Measurements from ENCODE around the gene ANOS1. TPM values are rescaled to one million over a fixed set of nuclear protein-coding genes. Genes with fewer than 3 reads are reported as not detected.
"Not testable (repeated sequence)": the region's sequence is repeated elsewhere in the genome, so short reads cannot be mapped to it uniquely, and the experiment has no call there.

The ANOS1 gene
- total RNA-seq, 5 donors from 2014 or later (not counting 1 experiment from before 2014, with no cell fraction given), result 0.10 to 0.13 (median 0.12) TPM; not detected in 2

DNA sequence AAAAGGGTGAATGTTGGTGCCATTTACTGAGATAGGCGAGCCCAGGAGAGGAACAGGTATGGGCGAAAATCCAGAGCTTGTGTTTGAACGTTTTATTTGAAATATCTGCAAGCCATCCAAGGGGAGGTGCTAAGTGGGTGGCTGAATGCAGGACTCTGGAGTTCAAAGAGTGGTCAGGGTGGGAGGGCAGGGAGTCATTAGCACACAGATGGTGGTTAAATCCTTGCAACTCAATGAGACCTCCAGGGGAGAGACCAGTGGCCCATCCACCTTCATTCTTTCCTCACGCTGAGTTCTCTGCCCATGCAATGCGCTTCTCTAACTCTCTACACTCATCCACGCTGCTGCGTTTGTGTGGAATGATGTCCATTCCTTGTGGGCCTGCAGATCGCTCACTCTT, 166.2 kb downstream of the ANOS1 start:
- ChIA-PET POLR2A (no interaction called here), CTCF (no interaction called here)
- ATAC-seq (replicated peaks in 1 of 4), result no peak
- H3K27me3 ChIP-seq (replicated peaks in 1 of 2; ENCODE audit: control insufficient read depth in 2 of 2, extremely low read depth in 1 of 2, insufficient read depth in 2 of 2, low read length in 1 of 2), result no peaks in the 10 kb centered on the region
- Mint-ChIP-seq H3K9me3 (peaks cover 0 to 13% (median 9%) of the 10 kb centered on the region in 3 donors), H3K4me1 (no peaks in the 10 kb centered on the region), H3K4me3 (no peak overlapping the region), H3K27me3 (no peaks in the 10 kb centered on the region), H3K36me3 (no peaks in the 10 kb centered on the region), H3K27ac (no peak overlapping the region)
- H3K9me3 ChIP-seq, result no peaks in the 10 kb centered on the region
- no peaks in the 10 kb centered on the region for H3K36me3 ChIP-seq (ENCODE audit: control insufficient read depth in 2 of 2, extremely low read depth in 1 of 2, insufficient read depth in 1 of 2, low read length in 1 of 2)
- no peak overlapping the region for H3K27ac ChIP-seq (ENCODE audit: low read length)
- H3K4me3 ChIP-seq (ENCODE audit: control insufficient read depth in 1 of 2, extremely low read depth in 1 of 2, low read length in 1 of 2), result no peak overlapping the region
- WGBS (ENCODE audit: insufficient coverage), result 40% methylated on average over 1 of the region's 8 CpGs
- H3K4me1 ChIP-seq (ENCODE audit: control insufficient read depth in 1 of 2, extremely low read depth in 1 of 2, insufficient read depth in 2 of 2, low read length in 2 of 2), result no peaks in the 10 kb centered on the region
- no peak for DNase-seq

DNA sequence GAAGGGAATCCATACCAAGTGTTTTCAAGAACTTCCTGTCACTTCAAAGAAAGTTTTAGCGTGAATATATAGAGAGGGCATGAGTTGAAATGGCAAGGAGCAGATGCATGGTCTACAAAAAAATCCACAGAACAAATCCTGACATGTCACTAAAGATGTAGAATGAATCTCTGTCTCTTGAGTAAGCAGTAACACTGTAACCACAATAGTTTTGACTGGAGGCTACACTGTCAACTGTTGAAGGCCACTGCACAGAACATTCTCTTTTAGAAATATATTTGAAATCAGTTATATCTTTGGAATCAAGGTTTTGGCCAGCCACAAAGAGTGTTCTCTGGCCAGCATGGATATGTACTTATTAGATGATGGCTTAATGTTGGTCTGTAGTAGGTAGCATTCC, 183.5 kb downstream of the ANOS1 start:
- CTCF ChIA-PET, result no interaction called here

DNA sequence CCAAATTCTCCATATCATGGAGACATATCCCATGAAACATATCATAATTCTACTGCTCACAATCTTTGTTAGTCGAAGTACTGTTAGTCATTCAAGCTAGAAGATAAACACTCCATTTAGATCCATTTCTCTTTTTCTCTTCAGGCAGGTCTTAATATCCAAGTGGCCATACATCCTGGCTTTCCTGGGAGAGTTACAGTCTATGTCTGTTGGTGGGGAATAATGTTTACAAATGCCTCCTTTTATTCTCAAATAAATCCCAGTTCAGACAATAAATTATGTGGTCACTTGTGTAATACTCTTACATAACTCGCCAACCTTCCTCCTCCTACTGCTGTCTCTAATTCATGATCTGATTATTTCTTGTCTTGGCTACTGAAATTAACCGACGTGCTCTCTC, 185.2 kb downstream of the ANOS1 start:
- H3K36me3 ChIP-seq (ENCODE audit: control insufficient read depth in 2 of 2, extremely low read depth in 1 of 2, insufficient read depth in 1 of 2, low read length in 1 of 2), result no peaks in the 10 kb centered on the region
- Mint-ChIP-seq H3K27ac (no peak overlapping the region), H3K36me3 (no peaks in the 10 kb centered on the region), H3K9me3 (peaks cover under 1 to 6% (median 6%) of the 10 kb centered on the region in 3 donors), H3K4me3 (no peak overlapping the region), H3K27me3 (no peaks in the 10 kb centered on the region), H3K4me1 (no peaks in the 10 kb centered on the region)
- H3K9me3 ChIP-seq, result no peaks in the 10 kb centered on the region
- ATAC-seq (replicated peaks in 1 of 4) (no peak), DNase-seq (no peak)
- H3K4me1 ChIP-seq (ENCODE audit: control insufficient read depth in 1 of 2, extremely low read depth in 1 of 2, insufficient read depth in 2 of 2, low read length in 2 of 2), result no peaks in the 10 kb centered on the region
- no CpG with 5 or more reads among the region's 4 CpGs for WGBS (ENCODE audit: insufficient coverage)
- ChIA-PET POLR2A (no interaction called here), CTCF (no interaction called here)
- no peak overlapping the region for H3K27ac ChIP-seq (ENCODE audit: low read length)
- no peak overlapping the region for H3K4me3 ChIP-seq (ENCODE audit: control insufficient read depth in 1 of 2, extremely low read depth in 1 of 2, low read length in 1 of 2)
- no peaks in the 10 kb centered on the region for H3K27me3 ChIP-seq (replicated peaks in 1 of 2; ENCODE audit: control insufficient read depth in 2 of 2, extremely low read depth in 1 of 2, insufficient read depth in 2 of 2, low read length in 1 of 2)

More for the DNA sequence above, 183.5 kb downstream of the ANOS1 start:
- no peaks in the 10 kb centered on the region for H3K27me3 Mint-ChIP-seq
- H3K9me3 Mint-ChIP-seq, result peaks cover 6 to 7% (median 6%) of the 10 kb centered on the region in 3 donors
- no peak overlapping the region for H3K4me3 Mint-ChIP-seq
- H3K27ac Mint-ChIP-seq, result no peak overlapping the region
- no peaks in the 10 kb centered on the region for H3K36me3 ChIP-seq (ENCODE audit: control insufficient read depth in 2 of 2, extremely low read depth in 1 of 2, insufficient read depth in 1 of 2, low read length in 1 of 2)
- no peaks in the 10 kb centered on the region for H3K4me1 Mint-ChIP-seq
- ATAC-seq (replicated peaks in 1 of 4), result no peak
- H3K9me3 ChIP-seq, result no peaks in the 10 kb centered on the region
- no peak overlapping the region for H3K4me3 ChIP-seq (ENCODE audit: control insufficient read depth in 1 of 2, extremely low read depth in 1 of 2, low read length in 1 of 2)
- H3K4me1 ChIP-seq (ENCODE audit: control insufficient read depth in 1 of 2, extremely low read depth in 1 of 2, insufficient read depth in 2 of 2, low read length in 2 of 2), result no peaks in the 10 kb centered on the region
- H3K27me3 ChIP-seq (replicated peaks in 1 of 2; ENCODE audit: control insufficient read depth in 2 of 2, extremely low read depth in 1 of 2, insufficient read depth in 2 of 2, low read length in 1 of 2), result no peaks in the 10 kb centered on the region
- no peak for DNase-seq
- POLR2A ChIA-PET, result no interaction called here
- no CpG with 5 or more reads among the region's 1 CpG for WGBS (ENCODE audit: insufficient coverage)
- H3K36me3 Mint-ChIP-seq, result no peaks in the 10 kb centered on the region
- no peak overlapping the region for H3K27ac ChIP-seq (ENCODE audit: low read length)

DNA sequence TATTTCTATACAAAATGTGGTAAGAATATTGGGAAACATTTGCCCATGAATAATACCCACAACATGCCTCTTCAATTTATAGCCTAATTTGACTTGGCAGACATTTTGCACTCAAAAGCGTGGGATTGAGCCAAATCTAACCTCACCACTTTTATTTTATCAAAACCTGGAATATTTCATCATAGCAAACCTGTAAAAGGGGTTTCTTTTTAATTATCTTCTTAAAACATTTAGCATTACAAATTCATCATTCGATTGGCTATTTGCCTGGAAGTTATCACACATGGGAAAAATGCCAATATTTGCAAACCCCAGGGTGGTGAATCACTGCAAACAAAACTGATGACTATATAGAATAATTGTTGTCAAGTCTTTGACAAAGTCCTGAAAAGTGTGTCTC, 211.1 kb downstream of the ANOS1 start:
- H3K27ac Mint-ChIP-seq, result no peak overlapping the region
- CTCF ChIA-PET, result no interaction called here

DNA sequence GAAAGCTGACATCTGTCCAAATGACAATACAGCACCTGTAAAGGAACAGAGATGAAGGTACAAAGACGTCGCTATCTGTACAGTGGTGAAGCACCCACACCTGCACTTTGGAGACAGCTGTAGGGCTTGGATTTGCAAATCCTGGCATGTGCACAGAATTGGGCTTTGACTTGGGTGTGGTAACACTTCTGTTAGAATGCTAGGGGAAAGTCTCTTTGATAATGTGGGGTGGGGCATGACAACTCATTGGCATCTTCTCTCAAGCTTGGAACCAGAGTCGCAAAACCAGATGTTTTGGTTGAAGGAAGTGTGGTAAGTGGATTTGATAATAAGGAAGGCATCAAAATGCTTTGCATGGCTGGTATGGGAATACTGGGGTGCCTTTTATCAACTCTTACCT, 211.8 kb downstream of the ANOS1 start:
- H3K9me3 Mint-ChIP-seq, result peaks cover under 1 to 16% (median 6%) of the 10 kb centered on the region in 3 donors

More for the DNA sequence above, 211.1 kb downstream of the ANOS1 start:
- H3K36me3 ChIP-seq (ENCODE audit: control insufficient read depth in 2 of 2, extremely low read depth in 1 of 2, insufficient read depth in 1 of 2, low read length in 1 of 2), result no peaks in the 10 kb centered on the region
- DNase-seq, result no peak
- H3K4me3 ChIP-seq (ENCODE audit: control insufficient read depth in 1 of 2, extremely low read depth in 1 of 2, low read length in 1 of 2), result no peak overlapping the region
- no peaks in the 10 kb centered on the region for H3K9me3 ChIP-seq
- H3K27ac ChIP-seq (ENCODE audit: low read length), result no peak overlapping the region
- H3K36me3 Mint-ChIP-seq, result no peaks in the 10 kb centered on the region
- WGBS (ENCODE audit: insufficient coverage), result no CpG with 5 or more reads among the region's 2 CpGs
- no peaks in the 10 kb centered on the region for H3K4me1 ChIP-seq (ENCODE audit: control insufficient read depth in 1 of 2, extremely low read depth in 1 of 2, insufficient read depth in 2 of 2, low read length in 2 of 2)
- no peaks in the 10 kb centered on the region for H3K27me3 Mint-ChIP-seq
- H3K9me3 Mint-ChIP-seq, result peaks cover 0 to 16% (median 6%) of the 10 kb centered on the region in 3 donors
- POLR2A ChIA-PET, result no interaction called here
- no peak for ATAC-seq (replicated peaks in 1 of 4)
- no peaks in the 10 kb centered on the region for H3K27me3 ChIP-seq (replicated peaks in 1 of 2; ENCODE audit: control insufficient read depth in 2 of 2, extremely low read depth in 1 of 2, insufficient read depth in 2 of 2, low read length in 1 of 2)
- H3K4me1 Mint-ChIP-seq, result no peaks in the 10 kb centered on the region
- no peak overlapping the region for H3K4me3 Mint-ChIP-seq

DNA sequence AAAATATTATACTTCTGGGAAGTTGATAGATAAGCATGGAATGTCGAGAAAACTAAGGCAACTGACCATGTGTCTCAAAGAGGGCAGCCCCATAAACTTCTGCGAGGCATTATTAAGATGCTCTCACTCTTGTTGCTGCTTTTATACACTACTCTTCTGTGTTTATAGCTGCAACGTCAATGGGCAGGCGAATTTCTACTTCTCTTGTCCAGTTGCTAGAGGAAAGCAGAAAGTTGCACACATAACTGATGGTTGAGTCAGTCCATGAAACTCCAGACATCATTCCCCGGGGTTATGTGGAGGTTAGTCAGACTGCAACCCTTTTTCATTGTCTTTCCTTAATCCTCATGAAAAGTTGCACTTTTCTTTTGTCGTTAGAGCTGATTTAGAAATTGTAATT, 227.5 kb downstream of the ANOS1 start:
- ChIA-PET CTCF (no interaction called here), POLR2A (no interaction called here)
- no peaks in the 10 kb centered on the region for H3K27me3 Mint-ChIP-seq
- H3K4me1 ChIP-seq (ENCODE audit: control insufficient read depth in 1 of 2, extremely low read depth in 1 of 2, insufficient read depth in 2 of 2, low read length in 2 of 2), result no peaks in the 10 kb centered on the region
- 80% methylated on average over 2 of the region's 6 CpGs for WGBS (ENCODE audit: insufficient coverage)
- no peak overlapping the region for H3K27ac ChIP-seq (ENCODE audit: low read length)
- H3K27ac Mint-ChIP-seq, result no peak overlapping the region
- no peak overlapping the region for H3K4me3 ChIP-seq (ENCODE audit: control insufficient read depth in 1 of 2, extremely low read depth in 1 of 2, low read length in 1 of 2)
- no peaks in the 10 kb centered on the region for H3K4me1 Mint-ChIP-seq
- H3K36me3 ChIP-seq (ENCODE audit: control insufficient read depth in 2 of 2, extremely low read depth in 1 of 2, insufficient read depth in 1 of 2, low read length in 1 of 2), result no peaks in the 10 kb centered on the region
- ATAC-seq (replicated peaks in 1 of 4), result no peak
- no peak for DNase-seq
- H3K4me3 Mint-ChIP-seq, result no peak overlapping the region
- peaks cover 0 to 4% (median 0%) of the 10 kb centered on the region in 3 donors for H3K9me3 Mint-ChIP-seq
- no peaks in the 10 kb centered on the region for H3K27me3 ChIP-seq (replicated peaks in 1 of 2; ENCODE audit: control insufficient read depth in 2 of 2, extremely low read depth in 1 of 2, insufficient read depth in 2 of 2, low read length in 1 of 2)
- H3K36me3 Mint-ChIP-seq, result no peaks in the 10 kb centered on the region
- H3K9me3 ChIP-seq, result no peaks in the 10 kb centered on the region

More for the DNA sequence above, 211.8 kb downstream of the ANOS1 start:
- Histone ChIP-seq H3K9me3 (no peaks in the 10 kb centered on the region), H3K4me1 (ENCODE audit: control insufficient read depth in 1 of 2, extremely low read depth in 1 of 2, insufficient read depth in 2 of 2, low read length in 2 of 2) (no peaks in the 10 kb centered on the region), H3K36me3 (ENCODE audit: control insufficient read depth in 2 of 2, extremely low read depth in 1 of 2, insufficient read depth in 1 of 2, low read length in 1 of 2) (no peaks in the 10 kb centered on the region), H3K27ac (ENCODE audit: low read length) (no peak overlapping the region), H3K4me3 (ENCODE audit: control insufficient read depth in 1 of 2, extremely low read depth in 1 of 2, low read length in 1 of 2) (no peak overlapping the region), H3K27me3 (replicated peaks in 1 of 2; ENCODE audit: control insufficient read depth in 2 of 2, extremely low read depth in 1 of 2, insufficient read depth in 2 of 2, low read length in 1 of 2) (no peaks in the 10 kb centered on the region)
- CTCF ChIA-PET, result no interaction called here
- Mint-ChIP-seq H3K4me3 (no peak overlapping the region), H3K36me3 (no peaks in the 10 kb centered on the region), H3K4me1 (no peaks in the 10 kb centered on the region), H3K27ac (no peak overlapping the region), H3K27me3 (no peaks in the 10 kb centered on the region)
- ATAC-seq (replicated peaks in 1 of 4), result no peak
- POLR2A ChIA-PET, result no interaction called here
- no CpG with 5 or more reads among the region's 3 CpGs for WGBS (ENCODE audit: insufficient coverage)
- no peak for DNase-seq

DNA sequence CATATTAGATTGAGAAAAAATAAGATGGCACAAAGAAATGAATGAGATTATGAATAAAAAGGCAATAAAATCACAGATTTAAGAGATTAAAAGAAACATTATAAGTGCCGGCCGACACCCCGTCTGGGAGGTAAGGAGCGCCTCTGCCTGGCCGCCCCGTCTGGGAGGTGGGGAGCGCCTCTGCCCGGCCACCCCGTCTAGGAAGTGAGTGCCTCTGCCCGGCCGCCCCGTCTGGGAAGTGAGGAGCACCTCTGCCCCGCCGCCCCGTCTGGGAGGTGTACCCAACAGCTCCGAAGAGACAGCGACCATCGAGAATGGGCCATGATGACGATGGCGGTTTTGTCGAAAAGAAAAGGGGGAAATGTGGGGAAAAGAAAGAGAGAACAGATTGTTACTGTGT, 229.8 kb downstream of the ANOS1 start:
- H3K27ac ChIP-seq (ENCODE audit: low read length); H3K4me1 ChIP-seq (ENCODE audit: control insufficient read depth in 1 of 2, extremely low read depth in 1 of 2, insufficient read depth in 2 of 2, low read length in 2 of 2); ATAC-seq (replicated peaks in 1 of 4); H3K27me3 ChIP-seq (replicated peaks in 1 of 2; ENCODE audit: control insufficient read depth in 2 of 2, extremely low read depth in 1 of 2, insufficient read depth in 2 of 2, low read length in 1 of 2); H3K36me3 Mint-ChIP-seq; H3K27ac Mint-ChIP-seq; H3K36me3 ChIP-seq (ENCODE audit: control insufficient read depth in 2 of 2, extremely low read depth in 1 of 2, insufficient read depth in 1 of 2, low read length in 1 of 2); H3K9me3 Mint-ChIP-seq; POLR2A ChIA-PET; DNase-seq; H3K4me3 ChIP-seq (ENCODE audit: control insufficient read depth in 1 of 2, extremely low read depth in 1 of 2, low read length in 1 of 2); H3K9me3 ChIP-seq; CTCF ChIA-PET; H3K27me3 Mint-ChIP-seq; H3K4me3 Mint-ChIP-seq; H3K4me1 Mint-ChIP-seq: not testable (repeated sequence)
- no CpG with 5 or more reads among the region's 21 CpGs for WGBS (ENCODE audit: insufficient coverage)
